ENCODE data around the gene RAB3GAP2. TPM values are rescaled to one million over a fixed set of nuclear protein-coding genes. Genes with fewer than 3 reads are reported as not detected.
A peak's percentile ranks its signal among the peaks of the same experiment; 100 is the strongest.

The RAB3GAP2 gene
- total and polyA plus RNA-seq, 10 of the 15 experiments (the other 5 are each of a cell fraction or from before 2014, with no cell fraction given) = 11.9 to 51.1 (median 24.4) TPM

DNA sequence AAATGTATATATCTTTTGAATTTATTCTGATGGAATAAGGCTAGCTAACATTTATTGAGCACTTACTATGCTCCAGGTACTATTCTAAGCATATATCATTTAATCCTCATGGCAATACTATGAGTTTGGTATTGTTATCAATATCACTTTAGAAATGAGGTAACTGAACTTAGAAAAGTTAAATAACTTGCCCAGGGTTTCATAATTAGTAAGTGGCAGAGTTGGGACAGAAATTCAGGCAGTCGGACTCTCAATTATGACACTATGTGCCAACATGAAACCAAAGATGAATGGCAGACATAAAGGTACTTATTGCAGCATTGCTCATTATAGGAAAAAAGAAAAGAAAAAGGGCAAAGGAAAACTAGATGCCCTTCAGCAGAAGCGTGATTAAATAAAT lies 48.2 kb downstream of the RAB3GAP2 start (continued):
- TF ChIP-seq, protein P1, sequence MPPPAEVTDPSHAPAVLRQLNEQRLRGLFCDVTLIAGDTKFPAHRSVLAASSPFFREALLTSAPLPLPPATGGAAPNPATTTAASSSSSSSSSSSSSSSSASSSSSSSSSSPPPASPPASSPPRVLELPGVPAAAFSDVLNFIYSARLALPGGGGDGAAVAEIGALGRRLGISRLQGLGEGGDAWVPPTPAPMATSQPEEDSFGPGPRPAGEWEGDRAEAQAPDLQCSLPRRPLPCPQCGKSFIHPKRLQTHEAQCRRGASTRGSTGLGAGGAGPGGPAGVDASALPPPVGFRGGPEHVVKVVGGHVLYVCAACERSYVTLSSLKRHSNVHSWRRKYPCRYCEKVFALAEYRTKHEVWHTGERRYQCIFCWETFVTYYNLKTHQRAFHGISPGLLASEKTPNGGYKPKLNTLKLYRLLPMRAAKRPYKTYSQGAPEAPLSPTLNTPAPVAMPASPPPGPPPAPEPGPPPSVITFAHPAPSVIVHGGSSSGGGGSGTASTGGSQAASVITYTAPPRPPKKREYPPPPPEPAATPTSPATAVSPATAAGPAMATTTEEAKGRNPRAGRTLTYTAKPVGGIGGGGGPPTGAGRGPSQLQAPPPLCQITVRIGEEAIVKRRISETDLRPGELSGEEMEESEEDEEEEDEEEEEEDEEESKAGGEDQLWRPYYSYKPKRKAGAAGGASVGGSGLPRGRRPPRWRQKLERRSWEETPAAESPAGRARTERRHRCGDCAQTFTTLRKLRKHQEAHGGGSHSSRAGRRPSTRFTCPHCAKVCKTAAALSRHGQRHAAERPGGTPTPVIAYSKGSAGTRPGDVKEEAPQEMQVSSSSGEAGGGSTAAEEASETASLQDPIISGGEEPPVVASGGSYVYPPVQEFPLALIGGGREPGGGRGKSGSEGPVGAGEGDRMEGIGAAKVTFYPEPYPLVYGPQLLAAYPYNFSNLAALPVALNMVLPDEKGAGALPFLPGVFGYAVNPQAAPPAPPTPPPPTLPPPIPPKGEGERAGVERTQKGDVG (CRISPR knock-in tag; IDR thresholded peaks at IDR 0.05) = no peak
- TF ChIP-seq JUND (IDR thresholded peaks at IDR 0.05; ENCODE audit: low read depth, low read length) (no peak), CEBPB (IDR thresholded peaks at IDR 0.05; ENCODE audit: borderline replicate concordance in 1 of 2, low read depth in 2 of 2, low read length in 2 of 2) (no peak), SRF (IDR thresholded peaks at IDR 0.05; ENCODE audit: low read depth in 2 of 2, low read length in 2 of 2) (no peak), ASH2L (IDR thresholded peaks at IDR 0.05; ENCODE audit: borderline replicate concordance, low read depth) (no peak), FOS (IDR thresholded peaks at IDR 0.05; ENCODE audit: borderline replicate concordance, extremely low read depth, insufficient read length) (no peak), JUNB (IDR thresholded peaks at IDR 0.05) (peak; percentile 66), MTA2 (IDR thresholded peaks at IDR 0.05; ENCODE audit: low read depth) (peak; percentile 30), SUPT20H (IDR thresholded peaks at IDR 0.05; ENCODE audit: borderline replicate concordance, control insufficient read depth, low read depth, low read length) (no peak), BCL11A (IDR thresholded peaks at IDR 0.05; ENCODE audit: low read depth, low read length) (no peak), SPI1 (IDR thresholded peaks at IDR 0.05; ENCODE audit: borderline replicate concordance, insufficient read depth, low read depth, low read length) (no peak), MXI1 (IDR thresholded peaks at IDR 0.05; ENCODE audit: low read depth, low read length) (no peak), MEF2B (IDR thresholded peaks at IDR 0.05; ENCODE audit: partially characterized antibody, poor library complexity, severe bottlenecking) (no peak), NFIC (IDR thresholded peaks at IDR 0.05; ENCODE audit: low read depth, low read length) (peak; percentile 44; the same call in 1 of the 2 replicates), IRF4 (IDR thresholded peaks at IDR 0.05; ENCODE audit: low read depth, low read length) (no peak), SMAD5 (IDR thresholded peaks at IDR 0.05; ENCODE audit: low read depth) (no peak), KAT2A (conservative IDR thresholded peaks at IDR 0.05; ENCODE audit: control insufficient read depth, low read depth, low read length) (no peak)
- TF ChIP-seq, protein P2, sequence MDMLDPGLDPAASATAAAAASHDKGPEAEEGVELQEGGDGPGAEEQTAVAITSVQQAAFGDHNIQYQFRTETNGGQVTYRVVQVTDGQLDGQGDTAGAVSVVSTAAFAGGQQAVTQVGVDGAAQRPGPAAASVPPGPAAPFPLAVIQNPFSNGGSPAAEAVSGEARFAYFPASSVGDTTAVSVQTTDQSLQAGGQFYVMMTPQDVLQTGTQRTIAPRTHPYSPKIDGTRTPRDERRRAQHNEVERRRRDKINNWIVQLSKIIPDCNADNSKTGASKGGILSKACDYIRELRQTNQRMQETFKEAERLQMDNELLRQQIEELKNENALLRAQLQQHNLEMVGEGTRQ (IDR thresholded peaks at IDR 0.05; ENCODE audit: borderline replicate concordance, low read depth, low read length) = no peak
- TF ChIP-seq, protein P3, sequence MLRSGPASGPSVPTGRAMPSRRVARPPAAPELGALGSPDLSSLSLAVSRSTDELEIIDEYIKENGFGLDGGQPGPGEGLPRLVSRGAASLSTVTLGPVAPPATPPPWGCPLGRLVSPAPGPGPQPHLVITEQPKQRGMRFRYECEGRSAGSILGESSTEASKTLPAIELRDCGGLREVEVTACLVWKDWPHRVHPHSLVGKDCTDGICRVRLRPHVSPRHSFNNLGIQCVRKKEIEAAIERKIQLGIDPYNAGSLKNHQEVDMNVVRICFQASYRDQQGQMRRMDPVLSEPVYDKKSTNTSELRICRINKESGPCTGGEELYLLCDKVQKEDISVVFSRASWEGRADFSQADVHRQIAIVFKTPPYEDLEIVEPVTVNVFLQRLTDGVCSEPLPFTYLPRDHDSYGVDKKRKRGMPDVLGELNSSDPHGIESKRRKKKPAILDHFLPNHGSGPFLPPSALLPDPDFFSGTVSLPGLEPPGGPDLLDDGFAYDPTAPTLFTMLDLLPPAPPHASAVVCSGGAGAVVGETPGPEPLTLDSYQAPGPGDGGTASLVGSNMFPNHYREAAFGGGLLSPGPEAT (IDR thresholded peaks at IDR 0.05; ENCODE audit: low read depth) = peak; percentile 17; the same call in 1 of the 2 replicates
- TF ChIP-seq, protein P4, sequence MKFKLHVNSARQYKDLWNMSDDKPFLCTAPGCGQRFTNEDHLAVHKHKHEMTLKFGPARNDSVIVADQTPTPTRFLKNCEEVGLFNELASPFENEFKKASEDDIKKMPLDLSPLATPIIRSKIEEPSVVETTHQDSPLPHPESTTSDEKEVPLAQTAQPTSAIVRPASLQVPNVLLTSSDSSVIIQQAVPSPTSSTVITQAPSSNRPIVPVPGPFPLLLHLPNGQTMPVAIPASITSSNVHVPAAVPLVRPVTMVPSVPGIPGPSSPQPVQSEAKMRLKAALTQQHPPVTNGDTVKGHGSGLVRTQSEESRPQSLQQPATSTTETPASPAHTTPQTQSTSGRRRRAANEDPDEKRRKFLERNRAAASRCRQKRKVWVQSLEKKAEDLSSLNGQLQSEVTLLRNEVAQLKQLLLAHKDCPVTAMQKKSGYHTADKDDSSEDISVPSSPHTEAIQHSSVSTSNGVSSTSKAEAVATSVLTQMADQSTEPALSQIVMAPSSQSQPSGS (IDR thresholded peaks at IDR 0.05; ENCODE audit: low read length) = no peak
- TF ChIP-seq, protein P5, sequence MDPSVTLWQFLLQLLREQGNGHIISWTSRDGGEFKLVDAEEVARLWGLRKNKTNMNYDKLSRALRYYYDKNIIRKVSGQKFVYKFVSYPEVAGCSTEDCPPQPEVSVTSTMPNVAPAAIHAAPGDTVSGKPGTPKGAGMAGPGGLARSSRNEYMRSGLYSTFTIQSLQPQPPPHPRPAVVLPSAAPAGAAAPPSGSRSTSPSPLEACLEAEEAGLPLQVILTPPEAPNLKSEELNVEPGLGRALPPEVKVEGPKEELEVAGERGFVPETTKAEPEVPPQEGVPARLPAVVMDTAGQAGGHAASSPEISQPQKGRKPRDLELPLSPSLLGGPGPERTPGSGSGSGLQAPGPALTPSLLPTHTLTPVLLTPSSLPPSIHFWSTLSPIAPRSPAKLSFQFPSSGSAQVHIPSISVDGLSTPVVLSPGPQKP (IDR thresholded peaks at IDR 0.05; ENCODE audit: low read depth, low read length) = no peak
- TF ChIP-seq, protein P6, sequence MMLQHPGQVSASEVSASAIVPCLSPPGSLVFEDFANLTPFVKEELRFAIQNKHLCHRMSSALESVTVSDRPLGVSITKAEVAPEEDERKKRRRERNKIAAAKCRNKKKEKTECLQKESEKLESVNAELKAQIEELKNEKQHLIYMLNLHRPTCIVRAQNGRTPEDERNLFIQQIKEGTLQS (IDR thresholded peaks at IDR 0.05; ENCODE audit: borderline replicate concordance, extremely low read depth, low read depth, low read length) = no peak
